Measurements from ENCODE around the gene CDAN1.

GRCh38 chr15:42691308-42691707 is 45.6 kb downstream of the CDAN1 start:
- TF ChIP-seq, protein P1, sequence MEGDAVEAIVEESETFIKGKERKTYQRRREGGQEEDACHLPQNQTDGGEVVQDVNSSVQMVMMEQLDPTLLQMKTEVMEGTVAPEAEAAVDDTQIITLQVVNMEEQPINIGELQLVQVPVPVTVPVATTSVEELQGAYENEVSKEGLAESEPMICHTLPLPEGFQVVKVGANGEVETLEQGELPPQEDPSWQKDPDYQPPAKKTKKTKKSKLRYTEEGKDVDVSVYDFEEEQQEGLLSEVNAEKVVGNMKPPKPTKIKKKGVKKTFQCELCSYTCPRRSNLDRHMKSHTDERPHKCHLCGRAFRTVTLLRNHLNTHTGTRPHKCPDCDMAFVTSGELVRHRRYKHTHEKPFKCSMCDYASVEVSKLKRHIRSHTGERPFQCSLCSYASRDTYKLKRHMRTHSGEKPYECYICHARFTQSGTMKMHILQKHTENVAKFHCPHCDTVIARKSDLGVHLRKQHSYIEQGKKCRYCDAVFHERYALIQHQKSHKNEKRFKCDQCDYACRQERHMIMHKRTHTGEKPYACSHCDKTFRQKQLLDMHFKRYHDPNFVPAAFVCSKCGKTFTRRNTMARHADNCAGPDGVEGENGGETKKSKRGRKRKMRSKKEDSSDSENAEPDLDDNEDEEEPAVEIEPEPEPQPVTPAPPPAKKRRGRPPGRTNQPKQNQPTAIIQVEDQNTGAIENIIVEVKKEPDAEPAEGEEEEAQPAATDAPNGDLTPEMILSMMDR (IDR thresholded peaks at IDR 0.05; ENCODE audit: low read depth, low read length, missing input control): no peak
- TF ChIP-seq RAD21 (IDR thresholded peaks at IDR 0.05) (no peak), MAX (IDR thresholded peaks at IDR 0.05) (no peak)

Measured in liver (tissue), 3 donors.